SK-MEL-5 (cell line): ENCODE data around the gene TNPO3. TPM values are rescaled to one million over a fixed set of nuclear protein-coding genes. Genes with fewer than 3 reads are reported as not detected.
"Not testable (repeated sequence)": the region's sequence is repeated elsewhere in the genome, so short reads cannot be mapped to it uniquely, and the experiment has no call there.

Source experiments
- DNase-seq: peaks from one replicate; pipeline ENCODE4 v3.0.0-alpha.2; 2016; ENCODE audit warnings: low read depth, low spot score
- in situ Hi-C: cut with HindIII; loops from 2 replicates; pipeline ENCODE4 v1.10.0; 2016; ENCODE audit warnings: low sequenced_read_pairs, high pct_unique_total_duplicates, low pct_unique_long_range_greater_than_20kb
- total RNA-seq: library from RNA; depleted of rRNA; stranded (reverse); fragments of >200 nt; shearing (Covaris generic); gene quantifications from 2 replicates; pipeline ENCODE4 v1.2.3, GENCODE V29; 2014

TNPO3 gene
- total RNA-seq, 1 experiment from 2014 or later, result 77.4 TPM

- in situ Hi-C loops, result no loop called here
- no peak for DNase-seq
Measured at GRCh38 chr7:129074361-129074871, 19.5 kb upstream of the TNPO3 start.

- DNase-seq, result no peak
- in situ Hi-C loops, result no loop called here
Measured at GRCh38 chr7:129073738-129074137, 18.8 kb upstream of the TNPO3 start.

- in situ Hi-C loops, result no loop called here
- DNase-seq, result no peak
Measured at GRCh38 chr7:129073204-129073603, 18.3 kb upstream of the TNPO3 start.

GRCh38 chr7:129072479-129073011, 17.6 kb upstream of the TNPO3 start:
- DNase-seq, result no peak
- in situ Hi-C loops, result no loop called here

DNA sequence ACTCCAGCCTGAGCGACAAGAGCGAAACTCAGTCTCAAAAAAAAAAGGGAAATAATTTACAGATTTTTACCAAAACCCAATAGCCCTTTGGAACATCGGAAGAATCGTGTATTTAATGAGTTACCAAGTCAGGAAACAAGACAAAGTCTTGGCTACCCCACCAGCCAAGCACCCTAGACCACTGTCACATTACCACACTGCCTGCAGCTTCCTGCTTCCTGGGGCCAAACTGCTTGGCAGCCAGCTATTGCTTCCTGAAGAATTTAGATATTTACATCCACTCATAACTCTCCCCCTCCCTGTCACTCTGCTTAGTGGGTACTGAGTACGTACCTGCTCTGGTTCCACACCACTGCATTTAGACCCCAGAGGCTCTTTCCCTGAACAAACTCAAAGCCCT, 14.1 kb upstream of the TNPO3 start:
- in situ Hi-C loops, result no loop called here
- DNase-seq, result no peak

DNA sequence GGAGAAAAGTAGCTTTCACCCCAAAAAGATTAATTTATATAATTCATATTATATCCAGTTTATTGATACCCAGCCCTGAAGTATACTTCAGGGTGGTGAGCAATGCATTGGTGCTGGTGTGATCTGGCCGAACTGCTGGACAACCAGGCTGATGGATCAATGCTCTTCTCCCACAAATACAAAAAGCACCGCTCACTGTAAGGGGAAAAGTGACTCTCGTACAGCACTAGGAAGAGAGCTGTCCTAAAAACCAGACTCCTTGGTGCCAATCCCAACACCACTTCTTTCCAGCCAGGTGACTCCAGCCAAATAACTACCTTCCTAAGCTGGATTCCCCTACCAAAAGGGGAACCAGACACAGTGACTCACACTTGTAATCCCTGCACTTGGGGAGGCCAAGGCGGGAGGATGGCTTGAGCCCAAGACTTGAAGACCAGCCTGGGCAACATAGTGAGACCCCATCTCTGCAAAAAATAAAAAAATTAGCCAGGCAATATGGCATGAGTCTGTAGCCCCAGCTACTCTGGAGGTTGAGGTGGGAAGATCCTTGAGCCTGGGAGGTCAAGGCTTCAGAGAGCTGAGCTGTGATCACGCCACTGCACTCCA, 13.1 kb upstream of the TNPO3 start:
- no peak for DNase-seq
- in situ Hi-C loops, result no loop called here

DNA sequence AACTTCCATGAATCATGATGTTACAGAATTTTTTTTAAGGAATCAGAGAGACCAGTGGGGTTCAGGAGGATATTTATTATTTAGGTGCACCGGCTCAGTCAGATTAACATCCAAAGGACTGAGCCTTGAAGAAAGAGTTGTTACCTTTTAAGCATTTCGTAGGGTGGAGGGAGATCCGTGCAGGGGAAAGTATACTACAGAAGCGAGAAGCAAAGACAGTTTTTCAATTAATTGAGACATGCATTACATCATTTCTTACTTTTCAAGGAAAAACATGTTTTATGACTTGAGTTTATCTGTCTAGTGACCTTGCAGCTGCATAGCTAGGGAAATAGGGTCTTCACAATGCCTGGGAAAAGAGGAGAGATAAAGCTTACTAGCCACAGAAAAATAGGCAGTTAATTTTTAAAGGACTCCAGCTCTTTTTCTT, 12.2 kb upstream of the TNPO3 start:
- in situ Hi-C loops, DNase-seq: not testable (repeated sequence)

GRCh38 chr7:129066290-129067131, 11.6 kb upstream of the TNPO3 start:
- in situ Hi-C loops, result no loop called here
- DNase-seq, result peak; percentile 77

DNA sequence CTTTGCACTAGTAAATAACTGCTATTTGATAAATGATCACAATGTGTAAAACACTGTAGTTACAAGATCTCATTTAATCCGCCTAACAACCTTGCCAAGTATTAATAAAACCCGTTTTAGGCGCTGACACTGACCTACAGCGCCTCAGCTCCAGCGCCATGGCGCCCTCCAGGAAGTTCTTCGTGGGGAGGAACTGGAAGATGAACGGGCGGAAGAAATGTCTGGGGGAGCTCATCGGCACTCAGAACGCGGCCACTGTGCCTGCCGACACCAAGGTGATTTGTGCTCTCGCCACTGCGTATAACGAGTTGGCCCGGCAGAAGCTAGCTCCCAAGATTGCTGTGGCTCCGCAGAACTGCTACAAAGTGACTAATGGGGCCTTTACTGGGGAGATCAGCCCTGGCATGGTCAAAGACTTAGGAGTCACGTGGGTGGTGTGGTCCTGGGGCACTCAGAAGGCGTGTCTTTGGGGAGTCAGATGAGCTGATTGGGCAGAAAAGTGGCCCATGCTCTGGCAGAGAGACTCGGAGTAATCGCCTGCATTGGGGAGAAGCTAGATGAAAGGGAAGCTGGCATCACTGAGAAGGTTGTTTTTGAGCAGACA, 1.1 kb upstream of the TNPO3 start:
- DNase-seq, result no peak
- in situ Hi-C loops, result no loop called here

GRCh38 chr7:129055294-129055816, 444 bp upstream of the TNPO3 start:
- no peak for DNase-seq
- in situ Hi-C loops, result no loop called here

DNA sequence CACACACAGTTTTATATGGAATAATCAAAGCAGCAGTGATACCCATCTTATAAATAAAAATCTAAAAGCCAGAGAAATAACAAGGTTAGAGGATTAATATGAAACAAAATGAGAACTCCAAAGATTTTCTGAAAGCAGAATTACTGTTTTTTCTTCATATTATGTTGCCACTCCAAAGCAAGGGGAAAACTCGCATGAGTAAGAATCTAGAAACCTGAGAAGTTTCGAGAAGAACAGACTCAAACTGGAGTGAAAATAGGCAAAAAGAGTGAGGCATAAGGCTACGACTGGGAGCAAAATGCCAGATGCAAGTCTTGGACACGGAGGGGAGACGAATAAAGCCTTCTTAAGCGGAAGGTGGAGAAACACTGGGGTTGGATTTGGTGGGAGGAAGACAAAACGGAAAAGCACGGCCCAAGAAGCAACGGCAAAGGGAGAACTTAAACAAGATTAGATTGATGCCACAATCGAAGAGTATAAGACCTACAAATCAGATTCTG, 923 bp downstream of the TNPO3 start:
- in situ Hi-C loops, result no loop called here
- no peak for DNase-seq

DNA sequence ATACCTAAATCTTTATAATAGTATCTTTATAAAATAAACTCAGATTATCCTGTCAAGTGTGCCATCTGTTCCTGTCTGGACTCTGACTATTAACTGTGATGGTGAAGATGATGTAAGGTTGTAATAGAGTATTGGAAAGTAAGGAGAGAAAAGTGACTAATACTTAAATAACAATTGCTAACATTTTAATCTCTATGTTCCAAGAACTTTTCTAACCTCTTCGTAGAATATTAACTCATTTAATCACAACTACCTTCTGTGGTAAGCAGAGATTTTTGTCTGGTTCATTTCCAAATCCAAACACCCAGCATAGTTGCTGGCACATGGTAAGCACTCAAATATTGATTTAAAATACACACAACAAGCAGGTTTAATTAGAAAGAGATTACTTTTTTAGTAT, 2.5 kb downstream of the TNPO3 start:
- no peak for DNase-seq
- in situ Hi-C loops, result no loop called here

GRCh38 chr7:129051459-129051858, 3.5 kb downstream of the TNPO3 start:
- DNase-seq, in situ Hi-C loops: not testable (repeated sequence)

DNA sequence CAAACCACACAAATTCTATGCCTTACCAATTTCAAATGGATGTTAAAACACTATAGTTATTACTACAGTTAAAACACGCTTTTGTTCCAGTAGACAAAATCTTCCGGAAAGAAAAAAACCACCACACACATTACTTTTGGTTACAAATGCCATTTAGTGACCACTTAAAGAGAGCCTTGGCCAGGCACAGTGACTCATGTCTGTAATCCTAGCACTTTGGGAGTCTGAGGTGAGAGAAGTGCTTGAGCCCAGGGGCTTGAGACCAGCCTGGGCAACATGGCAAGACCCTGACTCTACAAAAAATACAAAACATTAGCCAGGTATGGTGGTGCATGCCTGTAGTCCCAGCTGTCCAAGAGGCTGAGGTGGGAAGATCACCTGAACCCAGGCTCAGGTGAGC, 7.2 kb downstream of the TNPO3 start:
- no peak for DNase-seq
- in situ Hi-C loops, result no loop called here

GRCh38 chr7:129045682-129046081, 9.2 kb downstream of the TNPO3 start:
- no peak for DNase-seq
- in situ Hi-C loops, result no loop called here

GRCh38 chr7:129043012-129043411, 11.9 kb downstream of the TNPO3 start:
- in situ Hi-C loops, result no loop called here
- DNase-seq, result no peak

GRCh38 chr7:129041142-129042085, 13.5 kb downstream of the TNPO3 start:
- DNase-seq, result no peak
- in situ Hi-C loops, result no loop called here
